Naive thymus-derived CD4-positive, alpha-beta T cell (primary cell): Measurements from ENCODE around the gene IQSEC2. TPM values are rescaled to one million over a fixed set of nuclear protein-coding genes. Genes with fewer than 3 reads are reported as not detected.

Source experiments
- ATAC-seq: fragments of 150-1000 bp; cut with Tn5 transposase; 2 replicates; pipeline ENCODE4 v1.10.0; 2021; ENCODE audit warnings: mild to moderate bottlenecking, moderate library complexity
- CTCF ChIA-PET: fragments of 350-600 bp; sonication (Branson Sonifier 250); formaldehyde crosslinking; loops from one replicate; lab custom pipeline; 2021; ENCODE audit warnings: antibody characterized with exemption; lab: Charles Lee
- POLR2A ChIA-PET: fragments of 350-600 bp; sonication (Branson Sonifier 250); formaldehyde crosslinking; loops from one replicate; lab custom pipeline; 2021; ENCODE audit warnings: antibody characterized with exemption, inconsistent platforms; lab: Charles Lee
- DNase-seq, 9 donors: peaks; one replicate each; pipeline versions ENCODE4 v3.0.0 to v3.0.0-alpha.2; 2020 to 2022; ENCODE audit warnings: mixed read lengths in 1 of 9
- H3K27ac ChIP-seq: one replicate; pipeline ENCODE4 v1.7.0; 2013; ENCODE audit warnings: mild to moderate bottlenecking, low read depth, low read length, moderate library complexity
- H3K27me3 ChIP-seq, 2 donors: one replicate each; pipeline ENCODE4 v1.7.0; 2013; ENCODE audit warnings: low read length in 2 of 2, mild to moderate bottlenecking in 2 of 2, moderate library complexity in 2 of 2; ENCODE audit not compliant: control insufficient read depth in 2 of 2, insufficient read depth in 2 of 2
- H3K36me3 ChIP-seq, 3 experiments: 1 replicate in 2 of 3; 2 replicates in 1 of 3; pipeline ENCODE4 v1.7.0; 2013; ENCODE audit warnings: low read length in 3 of 3, mild to moderate bottlenecking in 3 of 3, moderate library complexity in 1 of 3; ENCODE audit not compliant: insufficient read depth in 3 of 3, control insufficient read depth in 2 of 3
- H3K4me1 ChIP-seq, 2 donors: one replicate each; pipeline ENCODE4 v1.7.0; 2013; ENCODE audit warnings: low read length in 2 of 2, mild to moderate bottlenecking in 2 of 2, moderate library complexity in 1 of 2; ENCODE audit not compliant: control insufficient read depth in 2 of 2, insufficient read depth in 2 of 2
- H3K4me3 ChIP-seq: 2 replicates; pipeline ENCODE4 v1.7.0; 2013; ENCODE audit warnings: mild to moderate bottlenecking, low read length
- H3K9me3 ChIP-seq, 3 experiments: 1 replicate in 2 of 3; 2 replicates in 1 of 3; pipeline ENCODE4 v1.7.0; 2013; ENCODE audit warnings: low read length in 3 of 3; ENCODE audit not compliant: control insufficient read depth in 2 of 3
- H3K27ac Mint-ChIP-seq, 9 donors: one replicate each; pipeline ENCODE4 v1.8.0; 2020 to 2022; ENCODE audit warnings: mixed read lengths in 9 of 9, mild to moderate bottlenecking in 8 of 9, moderate library complexity in 5 of 9, inconsistent platforms in 2 of 9
- H3K27me3 Mint-ChIP-seq, 5 donors: one replicate each; pipeline ENCODE4 v1.8.0; 2021 to 2022; ENCODE audit warnings: mixed read lengths in 5 of 5, mild to moderate bottlenecking in 1 of 5
- H3K36me3 Mint-ChIP-seq, 5 donors: one replicate each; pipeline ENCODE4 v1.8.0; 2020 to 2022; ENCODE audit warnings: mixed read lengths in 5 of 5, mild to moderate bottlenecking in 3 of 5, inconsistent platforms in 1 of 5
- H3K4me1 Mint-ChIP-seq, 7 donors: one replicate each; pipeline ENCODE4 v1.8.0; 2020 to 2022; ENCODE audit warnings: mixed read lengths in 7 of 7, mild to moderate bottlenecking in 3 of 7, inconsistent platforms in 1 of 7
- H3K4me3 Mint-ChIP-seq, 10 donors: one replicate each; pipeline ENCODE4 v1.8.0; 2020 to 2022; ENCODE audit warnings: mild to moderate bottlenecking in 10 of 10, mixed read lengths in 10 of 10, moderate library complexity in 6 of 10, inconsistent platforms in 2 of 10
- H3K9me3 Mint-ChIP-seq, 11 donors: one replicate each; pipeline ENCODE4 v1.8.0; 2020 to 2022; ENCODE audit warnings: mixed read lengths in 11 of 11, mild to moderate bottlenecking in 4 of 11, inconsistent platforms in 1 of 11, moderate library complexity in 1 of 11
- intact Hi-C, 2 donors: fragments of 100-400 bp; cut with micrococcal nuclease; formaldehyde crosslinking; loops; one replicate each; pipeline ENCODE4 v1.15.1; 2023
- polyA plus RNA-seq, 2 donors: library from polyadenylated mRNA; unstranded; fragments of 300-500 nt; fragmentation: Illumina TruSeq; gene quantifications; one replicate each; pipeline ENCODE4 v1.2.3, GENCODE V29; 2021
- total RNA-seq, 6 experiments: library from RNA in 5 of 6; stranded (reverse) in 5 of 6; gene quantifications; 1 replicate in 5 of 6; 2 replicates in 1 of 6; pipeline ENCODE4 v1.2.3 and lab custom pipeline; 2021 to 2026

Gene IQSEC2
- total and polyA plus RNA-seq, 7 experiments from 2014 or later = 0.20 to 9.1 (median 0.46) TPM

DNA sequence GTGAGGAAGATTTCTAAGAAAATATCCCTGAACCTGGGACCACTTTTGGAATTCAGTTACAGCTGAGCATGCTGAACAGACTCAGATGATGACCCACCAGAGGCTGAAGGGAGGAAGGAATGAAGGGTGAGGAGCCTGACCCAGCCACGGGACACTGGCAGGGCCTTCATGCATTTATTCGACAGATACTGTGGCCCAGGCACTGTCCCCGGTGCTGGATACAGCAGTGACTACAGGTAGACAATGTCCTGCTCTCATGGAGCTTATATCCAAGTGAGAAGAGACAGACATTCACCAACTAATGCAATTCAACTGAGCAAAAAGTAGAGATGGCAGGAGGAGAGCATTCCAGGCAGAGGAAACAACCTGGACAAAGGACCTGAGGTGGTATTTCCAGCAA, 2.2 kb upstream of the IQSEC2 start:
- ATAC-seq (no peak), DNase-seq (no peak)
- peaks cover 0 to 2% (median 0%) of the 10 kb centered on the region in 11 donors for H3K9me3 Mint-ChIP-seq
- H3K4me1 ChIP-seq = peaks cover 6 to 17% of the 10 kb centered on the region in 2 donors
- no peaks in the 10 kb centered on the region for H3K9me3 ChIP-seq
- no peak overlapping the region for H3K27ac ChIP-seq
- H3K4me3 Mint-ChIP-seq = no peak overlapping the region
- CTCF ChIA-PET = interaction anchor here (0.7 to 1.6 kb wide), 5 partner anchors 9 to 162 kb away, joined by 3 to 4 read pairs (median 3); no protein-coding TSS in a partner anchor
- H3K27me3 ChIP-seq = no peaks in the 10 kb centered on the region
- intact Hi-C loops = no loop called here
- H3K27me3 Mint-ChIP-seq = peaks cover 0 to 2% (median 0%) of the 10 kb centered on the region in 5 donors
- POLR2A ChIA-PET = no interaction called here
- H3K4me1 Mint-ChIP-seq = peaks cover 12 to 42% (median 23%) of the 10 kb centered on the region in 7 donors
- no peaks in the 10 kb centered on the region for H3K36me3 Mint-ChIP-seq
- H3K4me3 ChIP-seq = no peak overlapping the region
- H3K36me3 ChIP-seq = no peaks in the 10 kb centered on the region
- no peak overlapping the region for H3K27ac Mint-ChIP-seq

DNA sequence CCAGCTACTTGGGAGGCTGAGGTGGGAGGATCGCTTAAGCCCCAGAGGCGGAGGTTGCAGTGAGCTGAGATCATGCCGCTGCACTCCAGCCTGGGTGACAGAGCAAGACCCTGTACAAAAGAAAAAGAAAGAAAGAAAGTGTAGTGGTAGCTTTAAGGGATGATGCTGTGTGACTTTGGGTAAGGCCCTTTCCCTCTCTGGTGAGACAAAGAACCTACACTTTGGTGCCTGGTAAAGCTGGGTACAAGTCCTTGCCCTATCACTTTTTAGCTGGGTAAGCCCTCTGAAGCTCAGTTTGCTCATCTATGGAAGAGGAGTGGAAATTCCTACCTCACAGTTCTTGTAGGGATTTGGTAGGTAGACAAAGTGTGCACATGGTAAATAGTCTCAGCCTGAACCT, 1.7 kb upstream of the IQSEC2 start:
- H3K27ac Mint-ChIP-seq = no peak overlapping the region
- peaks cover 0 to 2% (median 0%) of the 10 kb centered on the region in 11 donors for H3K9me3 Mint-ChIP-seq
- intact Hi-C loops = no loop called here
- POLR2A ChIA-PET = no interaction called here
- CTCF ChIA-PET = interaction anchor here (0.5 to 1.6 kb wide), 5 partner anchors 12 to 964 kb away, joined by 3 to 4 read pairs (median 3); no protein-coding TSS in a partner anchor
- no peaks in the 10 kb centered on the region for H3K9me3 ChIP-seq
- no peak for ATAC-seq
- peaks cover 6 to 12% of the 10 kb centered on the region in 2 donors for H3K4me1 ChIP-seq
- peaks cover 7 to 37% (median 19%) of the 10 kb centered on the region in 7 donors for H3K4me1 Mint-ChIP-seq
- peaks cover 0 to 2% (median 0%) of the 10 kb centered on the region in 5 donors for H3K27me3 Mint-ChIP-seq
- no peak overlapping the region for H3K27ac ChIP-seq
- no peaks in the 10 kb centered on the region for H3K36me3 ChIP-seq
- H3K27me3 ChIP-seq = no peaks in the 10 kb centered on the region
- H3K4me3 Mint-ChIP-seq = no peak overlapping the region
- H3K4me3 ChIP-seq = no peak overlapping the region
- no peak for DNase-seq
- H3K36me3 Mint-ChIP-seq = no peaks in the 10 kb centered on the region

DNA sequence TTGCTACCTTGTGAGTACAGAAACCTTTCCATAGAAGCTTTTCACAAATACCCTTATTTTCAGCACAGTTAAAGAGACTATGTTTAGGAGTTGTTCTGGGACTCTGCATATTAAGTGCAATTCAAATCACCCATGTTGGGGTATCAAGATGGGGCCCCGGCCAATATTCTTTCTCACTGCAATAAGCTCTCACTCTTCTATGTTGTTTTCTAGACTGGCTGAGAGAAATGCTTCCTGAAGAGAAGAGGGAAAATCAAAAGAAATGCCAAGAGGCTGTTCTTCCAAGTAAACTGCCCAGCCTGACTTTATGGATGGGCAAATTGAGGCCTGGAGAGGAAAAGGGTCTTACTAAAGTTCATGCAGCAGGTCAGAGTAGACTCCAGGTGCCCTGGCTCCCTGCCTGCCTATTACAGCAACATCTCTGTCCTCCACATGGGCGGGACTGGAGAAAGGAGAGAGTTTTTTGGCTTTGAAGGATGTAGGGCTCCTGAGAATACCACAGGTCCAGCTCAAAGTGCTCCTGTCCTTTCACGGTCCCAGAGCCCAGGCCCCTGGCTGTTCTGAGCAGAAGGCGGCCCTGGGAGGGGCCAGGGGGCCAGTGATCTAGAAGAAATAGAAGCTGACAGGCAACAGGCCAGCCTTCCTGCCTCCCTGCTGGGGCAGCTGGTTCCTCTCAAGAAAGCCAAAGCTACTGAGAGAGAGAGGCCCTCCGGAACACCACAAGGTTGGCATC, 745 bp upstream of the IQSEC2 start:
- H3K9me3 ChIP-seq = no peaks in the 10 kb centered on the region
- peak overlapping the region in 1 of 9 donors; percentile 52 for H3K27ac Mint-ChIP-seq

DNA sequence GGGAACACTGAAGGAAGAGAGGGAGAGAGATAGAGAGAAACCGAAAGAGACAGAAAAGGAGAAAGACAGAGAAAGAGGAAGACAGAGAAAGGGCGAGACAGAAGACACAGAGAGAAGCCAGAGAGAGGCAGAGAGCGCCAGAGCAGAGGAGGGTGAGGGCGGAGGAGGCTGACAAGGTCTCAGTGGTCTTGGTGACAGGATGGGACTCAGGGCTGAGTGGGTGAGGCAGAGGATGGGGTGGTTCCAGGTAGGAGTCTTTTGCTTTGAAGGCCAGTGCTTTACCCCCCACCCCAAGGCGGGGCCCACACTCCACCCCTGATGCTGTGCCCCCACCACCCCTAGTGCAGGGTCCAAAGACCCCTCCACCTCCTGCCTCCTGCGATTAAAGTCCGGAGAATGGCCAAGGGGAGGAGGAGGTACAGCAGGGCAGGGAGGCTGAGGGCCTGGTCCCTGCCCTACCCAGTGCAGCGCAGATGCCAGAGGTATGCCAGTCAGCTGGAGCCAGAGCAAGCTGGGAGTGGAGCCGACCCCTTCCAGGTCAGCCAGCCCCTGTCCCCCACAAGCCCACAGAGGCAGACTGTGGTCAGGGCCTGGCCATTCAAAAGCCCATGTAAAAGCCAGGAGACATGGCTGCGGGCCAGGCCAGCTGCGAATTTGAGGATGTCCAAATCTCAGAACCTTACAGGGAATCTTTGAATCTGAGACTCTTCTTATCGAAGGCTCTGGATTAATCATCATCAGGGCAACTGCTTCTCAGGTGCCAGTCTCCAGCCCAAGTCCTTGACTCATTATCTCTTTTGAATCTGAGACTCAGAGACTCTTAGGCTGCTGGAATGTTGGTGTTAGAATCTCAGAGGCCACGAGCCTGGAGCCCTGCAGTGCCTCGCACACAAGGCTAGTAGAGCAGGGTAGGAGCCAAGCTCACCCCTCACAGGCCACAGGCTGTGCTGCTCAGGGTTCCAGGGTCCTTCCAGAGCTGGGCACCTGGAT, 758 bp downstream of the IQSEC2 start:
- peak overlapping the region in 3 of 9 donors; percentile 51 to 70 (median 69) for H3K27ac Mint-ChIP-seq
- intact Hi-C loops = no loop called here

More for the DNA sequence above, 745 bp upstream of the IQSEC2 start:
- intact Hi-C loops = no loop called here
- Histone ChIP-seq H3K36me3 (no peaks in the 10 kb centered on the region), H3K4me3 (no peak overlapping the region), H3K27ac (no peak overlapping the region), H3K27me3 (no peaks in the 10 kb centered on the region), H3K4me1 (peaks cover 3% of the 10 kb centered on the region in 2 donors)
- H3K9me3 Mint-ChIP-seq = peaks cover 0 to 2% (median 0%) of the 10 kb centered on the region in 11 donors
- H3K4me1 Mint-ChIP-seq = peaks cover 7 to 27% (median 13%) of the 10 kb centered on the region in 7 donors
- POLR2A ChIA-PET = no interaction called here
- CTCF ChIA-PET = no interaction called here
- no peaks in the 10 kb centered on the region for H3K36me3 Mint-ChIP-seq
- H3K27me3 Mint-ChIP-seq = peaks cover 0 to 2% (median 0%) of the 10 kb centered on the region in 5 donors
- no peak overlapping the region for H3K4me3 Mint-ChIP-seq
- DNase-seq = no peak
- ATAC-seq = no peak

DNA sequence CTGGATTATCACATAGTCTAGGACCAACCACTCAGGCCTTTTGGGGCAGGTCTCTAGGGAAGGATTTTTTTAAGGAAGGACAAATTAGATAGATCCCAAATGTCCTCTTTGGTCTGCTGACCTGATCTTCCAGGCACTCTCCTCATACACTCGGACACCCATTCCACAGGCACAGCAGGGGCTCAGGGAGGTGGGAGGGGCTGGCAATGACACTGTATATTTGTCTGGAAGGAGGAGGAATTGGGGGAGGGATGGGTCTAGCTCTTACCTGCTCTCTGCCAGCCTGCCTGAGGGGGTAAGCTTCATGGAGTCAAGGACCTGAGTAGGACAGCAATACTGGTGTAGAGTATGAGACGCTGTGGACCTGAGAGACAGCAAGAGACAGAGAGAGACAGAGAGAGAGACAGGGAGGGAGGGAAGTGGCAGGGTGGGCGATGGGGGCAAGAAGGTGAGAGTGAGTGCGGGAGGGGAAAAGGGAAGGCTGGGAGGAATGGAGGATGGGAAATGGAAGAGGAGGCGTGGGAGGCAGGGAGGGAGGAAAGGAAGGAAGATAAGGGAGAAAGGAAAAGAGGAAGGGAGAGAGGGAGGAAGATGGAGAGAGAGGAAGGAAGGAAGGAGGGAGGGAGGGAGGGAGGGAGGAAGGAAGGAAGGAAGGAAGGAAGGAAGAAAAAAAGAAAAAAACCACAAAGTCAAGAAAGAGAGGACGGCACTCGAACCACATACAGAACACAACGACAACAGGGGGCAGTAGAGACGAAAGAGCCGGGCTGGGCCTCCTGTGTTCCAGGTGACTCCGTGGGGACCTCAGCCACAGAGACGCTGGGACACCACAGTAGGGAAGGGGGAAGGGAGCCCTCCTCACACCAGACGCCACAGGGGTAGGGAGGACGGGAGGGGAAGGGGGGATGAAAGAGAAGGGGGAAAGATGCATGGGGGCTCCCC, 1.8 kb downstream of the IQSEC2 start:
- intact Hi-C loops = no loop called here
- Histone ChIP-seq H3K36me3 (no peaks in the 10 kb centered on the region), H3K27me3 (no peaks in the 10 kb centered on the region), H3K4me1 (no peaks in the 10 kb centered on the region), H3K9me3 (no peaks in the 10 kb centered on the region), H3K27ac (no peak overlapping the region), H3K4me3 (no peak overlapping the region)
- ChIA-PET POLR2A (no interaction called here), CTCF (no interaction called here)
- no peak for DNase-seq
- Mint-ChIP-seq H3K4me3 (peak overlapping the region in 8 of 10 donors; percentile 12 to 76 (median 44)), H3K9me3 (peaks cover 0 to 2% (median 0%) of the 10 kb centered on the region in 11 donors), H3K27ac (peak overlapping the region in 3 of 9 donors; percentile 51 to 70 (median 69)), H3K36me3 (no peaks in the 10 kb centered on the region), H3K4me1 (peaks cover 4 to 17% (median 9%) of the 10 kb centered on the region in 7 donors), H3K27me3 (peaks cover 0 to 7% (median 0%) of the 10 kb centered on the region in 5 donors)
- ATAC-seq = no peak

More for the DNA sequence above, 758 bp downstream of the IQSEC2 start:
- Mint-ChIP-seq H3K27me3 (peaks cover 0 to 6% (median 0%) of the 10 kb centered on the region in 5 donors), H3K9me3 (peaks cover 0 to 2% (median 0%) of the 10 kb centered on the region in 11 donors), H3K36me3 (no peaks in the 10 kb centered on the region), H3K4me1 (peaks cover 4 to 20% (median 9%) of the 10 kb centered on the region in 7 donors), H3K4me3 (peak overlapping the region in 8 of 10 donors; percentile 12 to 76 (median 39))
- no peaks in the 10 kb centered on the region for H3K27me3 ChIP-seq
- H3K36me3 ChIP-seq = no peaks in the 10 kb centered on the region
- H3K9me3 ChIP-seq = no peaks in the 10 kb centered on the region
- ATAC-seq = no peak
- CTCF ChIA-PET = no interaction called here
- H3K4me3 ChIP-seq = no peak overlapping the region
- POLR2A ChIA-PET = no interaction called here
- no peak for DNase-seq
- H3K4me1 ChIP-seq = no peaks in the 10 kb centered on the region
- no peak overlapping the region for H3K27ac ChIP-seq
